ENCODE results near the gene CYSTM1. TPM values are rescaled to one million over a fixed set of nuclear protein-coding genes. Genes with fewer than 3 reads are reported as not detected.

The CYSTM1 gene
- total RNA-seq, 1 experiment from 2014 or later, result 186 TPM

DNA sequence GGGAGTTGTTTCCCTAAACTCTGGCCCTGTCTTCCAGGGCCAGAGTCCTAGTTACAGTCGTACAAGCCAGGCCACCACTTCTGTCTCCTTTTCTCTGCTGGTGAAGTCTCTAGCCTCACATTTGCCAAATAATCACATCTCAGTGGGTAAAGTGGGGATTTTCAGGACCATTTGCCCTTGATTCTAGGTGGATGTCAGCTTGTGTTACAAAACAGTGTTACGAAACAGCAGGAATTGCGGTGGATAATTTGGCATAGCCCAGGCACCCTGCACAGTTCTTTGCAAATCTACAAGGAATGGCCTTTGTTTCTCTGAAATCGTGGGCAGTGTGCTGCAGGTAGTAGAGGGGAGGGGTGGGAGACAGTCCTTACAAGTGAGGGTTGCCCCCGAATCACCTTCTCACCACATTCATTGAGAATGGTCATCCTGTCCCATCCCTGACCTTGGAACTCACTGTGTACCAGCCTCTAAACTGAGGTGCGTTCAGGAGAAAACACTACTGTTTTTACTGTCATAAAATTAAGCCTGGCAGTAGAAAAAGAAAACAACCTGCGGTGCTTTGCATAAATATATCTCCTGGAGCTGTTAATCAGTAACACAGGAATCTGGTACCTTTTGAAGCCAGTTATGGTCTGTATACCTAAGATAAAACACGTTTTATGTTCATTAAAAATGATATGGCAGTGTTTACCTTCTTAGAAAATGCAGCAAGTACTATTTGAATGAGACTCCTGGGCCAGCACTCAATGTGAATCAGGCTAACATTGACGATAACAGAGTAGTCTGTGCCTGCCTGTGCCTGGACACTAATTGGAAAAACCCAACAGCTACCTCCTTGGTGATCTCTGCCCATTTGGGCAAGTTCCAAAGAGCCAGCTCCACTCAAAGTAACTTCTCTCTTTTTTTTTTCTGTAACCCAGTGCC lies 44.3 kb downstream of the CYSTM1 start:
- no peak for DNase-seq (ENCODE audit: low read depth, low spot score)
- in situ Hi-C loops (cut with HindIII; ENCODE audit: low pct_unique_long_range_greater_than_20kb, low sequenced_read_pairs), result no loop called here

GRCh38 chr5:140220032-140220697 lies 45.2 kb downstream of the CYSTM1 start:
- in situ Hi-C loops (cut with HindIII; ENCODE audit: low pct_unique_long_range_greater_than_20kb, low sequenced_read_pairs), result no loop called here

DNA sequence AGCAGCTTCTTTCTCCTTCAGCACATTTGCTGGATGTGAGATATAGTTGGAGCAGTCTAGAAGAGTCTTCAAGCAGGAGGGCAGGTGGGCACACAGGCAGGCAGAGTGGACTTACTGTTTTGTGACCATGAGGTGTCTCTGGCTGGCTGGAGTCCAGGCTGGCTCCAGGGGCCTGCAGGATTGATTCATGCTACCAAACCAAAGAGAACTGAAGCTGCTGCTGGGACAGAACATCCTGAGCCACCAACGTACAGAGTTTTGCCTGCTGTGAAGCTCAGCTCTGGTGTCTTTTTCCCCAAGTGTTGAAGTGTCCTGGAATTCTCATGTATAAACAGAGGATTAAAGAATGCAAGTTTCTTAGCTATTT lies 45.7 kb downstream of the CYSTM1 start:
- no peak for DNase-seq (ENCODE audit: low read depth, low spot score)
- in situ Hi-C loops (cut with HindIII; ENCODE audit: low pct_unique_long_range_greater_than_20kb, low sequenced_read_pairs), result no loop called here

More at GRCh38 chr5:140220032-140220697, 45.2 kb downstream of the CYSTM1 start:
- DNase-seq (ENCODE audit: low read depth, low spot score), result no peak

- DNase-seq (ENCODE audit: low read depth, low spot score), result no peak
- in situ Hi-C loops (cut with HindIII; ENCODE audit: low pct_unique_long_range_greater_than_20kb, low sequenced_read_pairs), result no loop called here
These were observed 46.8 kb downstream of the CYSTM1 start for GRCh38 chr5:140221697-140222223.

- in situ Hi-C loops (cut with HindIII; ENCODE audit: low pct_unique_long_range_greater_than_20kb, low sequenced_read_pairs), result no loop called here
- no peak for DNase-seq (ENCODE audit: low read depth, low spot score)
These were observed 47.4 kb downstream of the CYSTM1 start for GRCh38 chr5:140222416-140222815.

GRCh38 chr5:140223567-140223966 lies 48.6 kb downstream of the CYSTM1 start:
- in situ Hi-C loops (cut with HindIII; ENCODE audit: low pct_unique_long_range_greater_than_20kb, low sequenced_read_pairs), result no loop called here
- no peak for DNase-seq (ENCODE audit: low read depth, low spot score)

GRCh38 chr5:140224658-140225057 lies 49.7 kb downstream of the CYSTM1 start:
- in situ Hi-C loops (cut with HindIII; ENCODE audit: low pct_unique_long_range_greater_than_20kb, low sequenced_read_pairs), result no loop called here
- DNase-seq (ENCODE audit: low read depth, low spot score), result no peak

DNA sequence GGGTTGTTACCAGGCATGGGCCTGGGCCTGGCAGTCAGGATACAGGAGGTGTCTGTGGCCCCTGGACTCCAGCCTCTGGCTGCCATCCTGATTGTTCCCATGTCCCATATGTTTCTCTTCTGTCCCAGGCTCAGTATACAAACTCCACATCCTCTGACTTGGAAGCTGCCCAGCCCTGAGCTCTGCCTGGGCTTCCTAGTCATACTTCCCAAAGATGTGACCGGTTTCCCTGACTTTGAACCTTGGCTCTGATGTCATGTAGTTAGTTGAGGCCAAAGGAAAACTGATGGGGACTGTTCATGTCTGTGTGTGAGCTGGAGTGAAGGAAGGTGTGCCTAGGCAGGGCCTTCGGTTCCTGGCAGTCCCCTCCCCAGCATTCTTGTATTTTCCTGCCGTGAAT lies 50.4 kb downstream of the CYSTM1 start:
- in situ Hi-C loops (cut with HindIII; ENCODE audit: low pct_unique_long_range_greater_than_20kb, low sequenced_read_pairs), result no loop called here
- DNase-seq (ENCODE audit: low read depth, low spot score), result no peak

- in situ Hi-C loops (cut with HindIII; ENCODE audit: low pct_unique_long_range_greater_than_20kb, low sequenced_read_pairs), result no loop called here
- DNase-seq (ENCODE audit: low read depth, low spot score), result no peak
These were observed 52.1 kb downstream of the CYSTM1 start for GRCh38 chr5:140227046-140227445.

GRCh38 chr5:140228364-140228837 lies 53.4 kb downstream of the CYSTM1 start:
- no peak for DNase-seq (ENCODE audit: low read depth, low spot score)
- in situ Hi-C loops (cut with HindIII; ENCODE audit: low pct_unique_long_range_greater_than_20kb, low sequenced_read_pairs), result no loop called here

- in situ Hi-C loops (cut with HindIII; ENCODE audit: low pct_unique_long_range_greater_than_20kb, low sequenced_read_pairs), result no loop called here
- no peak for DNase-seq (ENCODE audit: low read depth, low spot score)
These were observed 55.4 kb downstream of the CYSTM1 start for GRCh38 chr5:140230373-140230772.

- in situ Hi-C loops (cut with HindIII; ENCODE audit: low pct_unique_long_range_greater_than_20kb, low sequenced_read_pairs), result no loop called here
- peak; percentile 85 for DNase-seq (ENCODE audit: low read depth, low spot score)
These were observed 57.7 kb downstream of the CYSTM1 start for GRCh38 chr5:140232731-140233130.

DNA sequence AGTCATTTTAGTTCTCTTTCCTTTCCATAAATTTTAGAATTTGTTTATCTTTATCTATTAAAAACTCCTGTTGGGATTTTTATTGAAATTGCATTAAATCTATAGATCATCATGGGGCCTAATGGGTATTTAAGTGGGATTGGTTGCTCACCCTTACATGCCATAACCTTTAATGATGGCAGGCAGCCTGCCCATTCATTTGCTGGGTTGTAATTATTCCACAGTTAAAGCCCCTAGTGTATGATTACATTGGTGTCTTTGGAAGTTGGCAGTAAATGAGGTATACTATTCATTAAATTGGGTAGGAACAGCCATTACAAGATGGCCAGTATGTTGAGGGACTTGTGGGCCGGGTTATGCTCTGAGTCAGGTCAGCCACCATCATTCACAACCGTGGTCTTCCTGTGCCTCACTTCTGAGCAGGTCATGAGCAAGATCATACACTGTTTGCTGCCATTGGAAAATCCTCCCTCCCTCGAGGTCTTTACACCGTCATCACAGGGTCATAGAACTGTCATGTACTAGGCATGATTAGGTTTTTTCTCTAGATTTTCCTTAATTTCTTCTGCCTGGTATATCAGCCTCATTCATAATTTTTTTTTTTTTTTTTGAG lies 59.5 kb downstream of the CYSTM1 start:
- in situ Hi-C loops (cut with HindIII; ENCODE audit: low pct_unique_long_range_greater_than_20kb, low sequenced_read_pairs), result no loop called here
- DNase-seq (ENCODE audit: low read depth, low spot score), result no peak

DNA sequence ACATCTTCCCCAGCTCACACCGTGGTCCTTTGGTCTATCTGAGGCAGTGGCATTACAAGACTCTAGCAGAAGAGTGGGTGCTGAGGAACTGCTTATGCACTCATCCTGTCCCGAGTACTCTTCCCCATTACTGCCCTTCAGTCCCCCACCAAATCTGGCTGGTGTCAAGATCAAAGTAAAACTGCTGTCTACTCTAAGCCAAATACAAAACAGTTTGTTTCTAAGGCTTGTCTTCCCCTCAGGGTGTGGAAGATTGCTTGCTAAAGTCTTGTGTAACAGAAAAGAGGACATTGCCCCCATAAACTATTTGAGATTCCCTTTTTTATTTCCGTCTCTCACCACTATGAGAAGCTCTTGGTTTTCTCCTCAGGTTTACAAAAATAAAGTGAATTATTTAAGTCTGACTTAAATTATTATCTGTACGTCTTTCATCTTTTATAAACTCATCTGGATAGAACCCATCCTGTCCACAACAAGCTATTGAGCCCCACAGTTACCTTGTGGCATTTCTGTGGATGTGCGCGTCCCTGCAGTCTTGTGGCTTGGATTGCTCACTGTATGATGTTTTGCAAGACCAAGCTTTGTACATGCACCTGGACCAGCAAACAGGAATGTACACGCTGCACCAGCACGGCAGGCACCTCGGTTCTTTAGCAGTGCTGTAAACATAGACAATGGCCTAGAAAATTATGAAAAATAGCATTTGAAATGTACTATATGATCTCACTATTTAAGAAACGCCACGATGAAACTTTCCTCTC lies 61.0 kb downstream of the CYSTM1 start:
- in situ Hi-C loops (cut with HindIII; ENCODE audit: low pct_unique_long_range_greater_than_20kb, low sequenced_read_pairs), result no loop called here
- DNase-seq (ENCODE audit: low read depth, low spot score), result no peak

GRCh38 chr5:140236891-140237598 lies 62.1 kb downstream of the CYSTM1 start:
- no peak for DNase-seq (ENCODE audit: low read depth, low spot score)
- in situ Hi-C loops (cut with HindIII; ENCODE audit: low pct_unique_long_range_greater_than_20kb, low sequenced_read_pairs), result no loop called here

DNA sequence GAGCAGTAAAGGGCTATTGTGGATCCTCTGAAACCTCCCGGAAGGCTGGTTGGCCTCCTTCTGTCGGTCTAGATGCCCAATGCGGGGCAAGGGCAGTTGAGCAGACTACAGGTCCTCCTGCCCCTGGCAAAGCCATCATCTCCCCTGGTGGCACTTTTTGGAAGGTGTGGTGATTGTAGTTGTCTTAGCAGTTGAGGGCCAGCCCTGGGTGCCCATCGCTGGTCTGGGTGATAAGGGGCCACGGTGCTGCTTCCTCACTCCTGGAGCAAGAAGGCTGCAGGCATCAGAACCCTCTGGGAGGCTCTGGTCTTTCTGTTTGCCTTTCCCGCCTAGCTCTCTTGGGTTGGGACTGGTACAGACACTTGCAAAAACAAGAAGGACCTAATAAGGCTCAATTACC lies 63.8 kb downstream of the CYSTM1 start:
- no peak for DNase-seq (ENCODE audit: low read depth, low spot score)
- in situ Hi-C loops (cut with HindIII; ENCODE audit: low pct_unique_long_range_greater_than_20kb, low sequenced_read_pairs), result no loop called here

DNA sequence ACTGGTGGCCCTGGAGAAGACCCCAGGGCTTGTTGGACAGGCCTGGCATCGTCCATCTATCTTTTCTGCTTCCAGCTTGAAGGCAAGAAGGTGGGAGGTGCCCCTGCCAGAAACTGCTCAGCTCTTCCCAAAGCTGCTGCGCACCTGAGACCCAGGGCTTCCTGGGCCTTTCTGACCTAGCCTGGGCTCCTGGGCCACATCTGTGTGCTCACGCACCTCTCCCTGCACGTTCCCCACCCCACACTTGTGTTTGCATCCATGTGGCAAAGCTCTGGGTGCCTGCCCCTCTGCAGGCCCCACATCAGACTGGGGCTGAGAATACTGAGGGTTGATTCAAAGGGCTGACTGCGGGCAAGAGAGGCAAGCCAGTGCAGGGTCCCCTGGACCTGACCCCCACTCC lies 64.5 kb downstream of the CYSTM1 start:
- in situ Hi-C loops (cut with HindIII; ENCODE audit: low pct_unique_long_range_greater_than_20kb, low sequenced_read_pairs), result no loop called here

More for the DNA sequence above, 64.5 kb downstream of the CYSTM1 start:
- DNase-seq (ENCODE audit: low read depth, low spot score), result no peak

Data from SK-MEL-5 (cell line).